ENCODE measurements around the gene HIP1R.
"Not testable (repeated sequence)": the region's sequence is repeated elsewhere in the genome, so short reads cannot be mapped to it uniquely, and the experiment has no call there.

Gene HIP1R

GRCh38 chr12:122875590-122876220 is 40.4 kb downstream of the HIP1R start:
- no peak for DNase-seq

- not testable (repeated sequence) for DNase-seq
Observed at GRCh38 chr12:122876281-122876680, 41.0 kb downstream of the HIP1R start.

- DNase-seq = no peak
Observed at GRCh38 chr12:122876731-122877130, 41.5 kb downstream of the HIP1R start.

- DNase-seq = no peak
Observed at GRCh38 chr12:122878780-122879612, 43.7 kb downstream of the HIP1R start.

GRCh38 chr12:122880155-122880667 is 45.0 kb downstream of the HIP1R start:
- DNase-seq = no peak

GRCh38 chr12:122880668-122881067 is 45.4 kb downstream of the HIP1R start:
- peak; percentile 53 for DNase-seq

- no peak for DNase-seq
Observed at GRCh38 chr12:122882908-122883558, 47.8 kb downstream of the HIP1R start.

- no peak for DNase-seq
Observed at GRCh38 chr12:122884091-122884826, 49.0 kb downstream of the HIP1R start.

- no peak for DNase-seq
Observed at GRCh38 chr12:122884860-122885259, 49.6 kb downstream of the HIP1R start.

- no peak for DNase-seq
Observed at GRCh38 chr12:122886161-122886560, 50.9 kb downstream of the HIP1R start.

- no peak for DNase-seq
Observed at GRCh38 chr12:122886851-122887818, 51.9 kb downstream of the HIP1R start.

GRCh38 chr12:122887819-122888212 is 52.6 kb downstream of the HIP1R start:
- DNase-seq = no peak

GRCh38 chr12:122888232-122888752 is 53.0 kb downstream of the HIP1R start:
- peak; percentile 47 for DNase-seq

- no peak for DNase-seq
Observed at GRCh38 chr12:122889761-122890520, 54.7 kb downstream of the HIP1R start.

GRCh38 chr12:122891661-122892525 is 56.6 kb downstream of the HIP1R start:
- DNase-seq = no peak

GRCh38 chr12:122892724-122893123 is 57.5 kb downstream of the HIP1R start:
- DNase-seq = not testable (repeated sequence)

- no peak for DNase-seq
Observed at GRCh38 chr12:122893208-122894153, 58.2 kb downstream of the HIP1R start.
